Ishikawa (cell line): ENCODE results near the gene DLD.

ENCODE experiments used
- CEBPB ChIP-seq: IDR thresholded peaks from 2 replicates; pipeline ENCODE4 v1.6.1; 2012
- CREB1 ChIP-seq: IDR thresholded peaks from 2 replicates; pipeline ENCODE4 v1.6.1; 2012; ENCODE audit warnings: low read depth
- EGR1 ChIP-seq: IDR thresholded peaks from 2 replicates; pipeline ENCODE4 v1.6.1; 2012
- EP300 ChIP-seq: IDR thresholded peaks from 2 replicates; pipeline ENCODE4 v1.6.1; 2012; ENCODE audit warnings: borderline replicate concordance
- FOXM1 ChIP-seq: IDR thresholded peaks from 2 replicates; pipeline ENCODE4 v1.6.1; 2012; ENCODE audit warnings: low read depth, borderline replicate concordance
- NFIC ChIP-seq: IDR thresholded peaks from 2 replicates; pipeline ENCODE4 v1.6.1; 2012
- RAD21 ChIP-seq: IDR thresholded peaks from 2 replicates; pipeline ENCODE4 v1.6.1; 2012; ENCODE audit warnings: low read depth
- TAF1 ChIP-seq: IDR thresholded peaks from 2 replicates; pipeline ENCODE4 v1.6.1; 2012; ENCODE audit warnings: low read depth, mild to moderate bottlenecking
- TCF12 ChIP-seq: IDR thresholded peaks from 2 replicates; pipeline ENCODE4 v1.6.1; 2012; ENCODE audit warnings: low read depth
- TEAD4 ChIP-seq: IDR thresholded peaks from 2 replicates; pipeline ENCODE4 v1.6.1; 2012
- YY1 ChIP-seq: IDR thresholded peaks from 2 replicates; pipeline ENCODE4 v1.6.1; 2012; ENCODE audit warnings: low read depth
- TF ChIP-seq, protein P1 (sequence below): IDR thresholded peaks from 2 replicates; pipeline ENCODE4 v1.6.1; 2012; ENCODE audit warnings: low read depth, mild to moderate bottlenecking
- TF ChIP-seq, protein P2 (sequence below): IDR thresholded peaks from 2 replicates; pipeline ENCODE4 v1.6.1; 2012

GRCh38 chr7:107907790-107908189, 16.8 kb downstream of the DLD start:
- TF ChIP-seq RAD21 (no peak), YY1 (no peak), EP300 (no peak), NFIC (no peak), CREB1 (no peak), CEBPB (no peak), TAF1 (no peak), FOXM1 (no peak), TEAD4 (no peak), TCF12 (no peak), EGR1 (no peak)
- TF ChIP-seq, protein P1, sequence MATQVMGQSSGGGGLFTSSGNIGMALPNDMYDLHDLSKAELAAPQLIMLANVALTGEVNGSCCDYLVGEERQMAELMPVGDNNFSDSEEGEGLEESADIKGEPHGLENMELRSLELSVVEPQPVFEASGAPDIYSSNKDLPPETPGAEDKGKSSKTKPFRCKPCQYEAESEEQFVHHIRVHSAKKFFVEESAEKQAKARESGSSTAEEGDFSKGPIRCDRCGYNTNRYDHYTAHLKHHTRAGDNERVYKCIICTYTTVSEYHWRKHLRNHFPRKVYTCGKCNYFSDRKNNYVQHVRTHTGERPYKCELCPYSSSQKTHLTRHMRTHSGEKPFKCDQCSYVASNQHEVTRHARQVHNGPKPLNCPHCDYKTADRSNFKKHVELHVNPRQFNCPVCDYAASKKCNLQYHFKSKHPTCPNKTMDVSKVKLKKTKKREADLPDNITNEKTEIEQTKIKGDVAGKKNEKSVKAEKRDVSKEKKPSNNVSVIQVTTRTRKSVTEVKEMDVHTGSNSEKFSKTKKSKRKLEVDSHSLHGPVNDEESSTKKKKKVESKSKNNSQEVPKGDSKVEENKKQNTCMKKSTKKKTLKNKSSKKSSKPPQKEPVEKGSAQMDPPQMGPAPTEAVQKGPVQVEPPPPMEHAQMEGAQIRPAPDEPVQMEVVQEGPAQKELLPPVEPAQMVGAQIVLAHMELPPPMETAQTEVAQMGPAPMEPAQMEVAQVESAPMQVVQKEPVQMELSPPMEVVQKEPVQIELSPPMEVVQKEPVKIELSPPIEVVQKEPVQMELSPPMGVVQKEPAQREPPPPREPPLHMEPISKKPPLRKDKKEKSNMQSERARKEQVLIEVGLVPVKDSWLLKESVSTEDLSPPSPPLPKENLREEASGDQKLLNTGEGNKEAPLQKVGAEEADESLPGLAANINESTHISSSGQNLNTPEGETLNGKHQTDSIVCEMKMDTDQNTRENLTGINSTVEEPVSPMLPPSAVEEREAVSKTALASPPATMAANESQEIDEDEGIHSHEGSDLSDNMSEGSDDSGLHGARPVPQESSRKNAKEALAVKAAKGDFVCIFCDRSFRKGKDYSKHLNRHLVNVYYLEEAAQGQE = no peak
- TF ChIP-seq, protein P2, sequence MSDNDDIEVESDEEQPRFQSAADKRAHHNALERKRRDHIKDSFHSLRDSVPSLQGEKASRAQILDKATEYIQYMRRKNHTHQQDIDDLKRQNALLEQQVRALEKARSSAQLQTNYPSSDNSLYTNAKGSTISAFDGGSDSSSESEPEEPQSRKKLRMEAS = no peak
